Lung microvascular endothelial cell (primary cell): ENCODE data around the gene IRX6. TPM values are rescaled to one million over a fixed set of nuclear protein-coding genes. Genes with fewer than 3 reads are reported as not detected.

Experiments used
- DNase-seq, 2 donors: peaks; one replicate each; pipeline versions ENCODE4 v3.0.0 to v3.0.0-alpha.2; 2010; ENCODE audit warnings: low read depth in 2 of 2
- total RNA-seq: library from RNA; depleted of rRNA; stranded (reverse); fragments of >200 nt; gene quantifications from 2 replicates; pipeline ENCODE4 v1.2.1, GENCODE V29; 2014

Gene IRX6
- total RNA-seq, 1 donor from 2014 or later: not detected

DNA sequence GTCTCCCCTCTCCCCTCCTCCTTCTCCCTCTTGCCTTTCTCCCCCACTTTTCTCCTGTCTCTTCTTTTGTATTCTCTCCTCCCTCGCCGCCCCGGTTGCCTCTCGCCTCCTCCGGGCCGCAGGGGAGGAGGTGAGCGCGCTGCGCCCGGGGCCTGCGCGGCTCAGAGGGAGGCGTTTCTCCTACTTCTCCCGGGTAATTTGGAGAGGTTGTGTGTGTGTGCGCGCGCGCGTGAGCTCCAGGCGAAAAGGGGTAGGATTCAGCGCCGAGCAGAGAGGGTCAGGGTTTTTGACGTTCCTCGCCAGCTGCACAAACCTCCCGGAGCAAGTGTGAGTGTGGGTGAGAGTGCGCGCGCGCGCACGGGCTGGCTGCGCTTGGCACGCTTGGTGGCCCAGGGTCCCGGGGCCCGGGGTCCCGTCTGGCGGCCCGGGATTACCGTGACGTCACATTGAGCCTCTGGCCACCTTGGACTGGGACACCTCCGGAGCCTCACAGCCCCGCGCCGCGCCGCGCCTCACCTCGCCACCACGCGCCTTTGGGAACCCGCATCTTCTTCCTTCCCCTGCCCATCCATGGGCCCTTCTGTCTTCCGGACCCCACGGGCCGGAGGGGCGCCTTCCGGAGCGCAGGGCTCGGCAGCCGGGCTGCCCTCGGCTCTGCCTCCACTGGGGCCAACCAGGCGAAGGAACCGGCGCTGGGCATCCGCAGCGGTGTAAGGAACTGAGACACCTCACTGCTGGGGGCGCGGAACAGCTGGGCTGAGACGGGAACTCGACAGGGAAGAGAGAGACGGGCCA, 479 bp downstream of the IRX6 start:
- no peak for DNase-seq

DNA sequence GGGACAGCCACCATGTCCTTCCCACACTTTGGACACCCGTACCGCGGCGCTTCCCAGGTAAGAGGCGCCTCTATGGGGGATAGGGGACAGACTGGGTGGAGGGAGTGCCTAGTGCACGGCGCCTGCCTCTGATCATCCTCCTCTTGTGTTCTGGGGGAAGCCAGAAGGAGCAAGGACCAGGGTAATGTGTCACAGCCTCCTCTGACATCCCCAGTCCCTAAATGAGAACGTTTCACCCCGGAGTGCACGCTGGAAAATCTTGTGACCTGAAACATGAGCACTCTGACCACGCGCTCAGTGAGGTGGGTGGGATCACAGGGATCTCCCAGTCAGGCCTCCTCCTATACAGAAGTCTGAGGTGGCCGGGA, 1.1 kb downstream of the IRX6 start:
- no peak for DNase-seq

DNA sequence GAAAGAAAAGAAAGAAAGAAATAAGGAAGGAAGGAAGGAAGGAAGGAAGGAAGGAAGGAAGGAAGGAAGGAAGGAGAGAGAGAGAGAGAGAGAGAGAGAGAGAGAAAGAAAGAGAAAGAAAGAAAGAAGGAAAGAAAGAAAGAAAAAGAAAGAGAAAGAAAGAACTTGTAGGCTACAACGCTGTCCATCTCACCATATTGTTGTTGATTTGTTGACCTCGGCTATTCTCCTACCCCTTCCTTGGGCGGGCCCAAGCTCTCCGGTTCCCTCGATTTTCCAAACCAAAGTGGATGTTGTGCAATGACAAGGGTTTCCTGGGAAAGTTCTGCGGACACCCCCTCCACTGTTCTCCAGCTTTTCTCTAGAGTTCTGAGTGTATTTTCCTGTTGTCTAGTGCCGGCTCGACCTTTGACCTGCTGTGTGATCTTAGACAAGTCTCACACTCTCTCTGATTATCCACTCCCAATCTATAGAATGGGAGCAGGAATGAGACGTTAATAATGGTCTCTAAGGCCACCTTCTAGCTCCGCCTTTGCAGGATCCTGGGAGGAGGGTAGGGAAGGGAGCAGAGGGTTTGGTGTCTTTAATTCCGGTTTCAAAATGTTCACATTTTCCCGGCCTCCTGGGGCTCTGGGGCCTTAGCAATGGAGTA, 1.6 kb downstream of the IRX6 start:
- no peak for DNase-seq

DNA sequence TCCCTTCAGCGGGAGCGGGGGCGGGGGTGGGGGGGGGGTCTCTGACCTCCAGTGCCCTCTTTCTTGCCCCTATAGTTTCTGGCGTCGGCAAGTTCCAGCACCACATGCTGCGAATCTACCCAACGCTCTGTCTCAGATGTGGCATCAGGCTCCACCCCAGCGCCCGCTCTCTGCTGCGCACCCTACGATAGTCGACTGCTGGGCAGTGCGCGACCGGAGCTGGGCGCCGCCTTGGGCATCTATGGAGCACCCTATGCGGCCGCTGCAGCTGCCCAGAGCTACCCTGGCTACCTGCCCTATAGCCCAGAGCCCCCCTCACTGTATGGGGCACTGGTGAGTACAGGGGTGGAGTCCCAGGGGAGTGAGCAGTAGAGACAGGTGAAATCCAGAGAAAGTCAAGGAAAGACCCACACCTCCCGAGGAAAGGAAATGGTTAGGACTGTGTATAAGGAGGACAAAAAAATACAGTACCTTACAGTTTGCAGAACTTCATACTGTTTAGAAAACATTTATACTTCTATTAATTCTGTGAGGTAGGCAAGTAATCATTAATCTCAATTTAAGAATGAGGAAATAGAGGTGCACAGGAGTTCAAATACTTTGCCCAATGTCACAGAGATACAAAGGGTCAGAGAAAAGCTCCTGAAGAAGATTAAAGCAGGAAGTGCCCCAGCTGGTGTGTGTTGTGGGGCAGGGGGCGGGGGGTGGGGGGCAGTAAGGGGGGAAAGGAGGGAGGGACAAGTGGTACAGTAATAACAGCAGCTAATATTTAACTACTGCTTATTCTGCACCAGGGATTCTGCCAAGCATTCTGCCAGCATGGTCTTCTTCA, 2.5 kb downstream of the IRX6 start:
- no peak for DNase-seq

DNA sequence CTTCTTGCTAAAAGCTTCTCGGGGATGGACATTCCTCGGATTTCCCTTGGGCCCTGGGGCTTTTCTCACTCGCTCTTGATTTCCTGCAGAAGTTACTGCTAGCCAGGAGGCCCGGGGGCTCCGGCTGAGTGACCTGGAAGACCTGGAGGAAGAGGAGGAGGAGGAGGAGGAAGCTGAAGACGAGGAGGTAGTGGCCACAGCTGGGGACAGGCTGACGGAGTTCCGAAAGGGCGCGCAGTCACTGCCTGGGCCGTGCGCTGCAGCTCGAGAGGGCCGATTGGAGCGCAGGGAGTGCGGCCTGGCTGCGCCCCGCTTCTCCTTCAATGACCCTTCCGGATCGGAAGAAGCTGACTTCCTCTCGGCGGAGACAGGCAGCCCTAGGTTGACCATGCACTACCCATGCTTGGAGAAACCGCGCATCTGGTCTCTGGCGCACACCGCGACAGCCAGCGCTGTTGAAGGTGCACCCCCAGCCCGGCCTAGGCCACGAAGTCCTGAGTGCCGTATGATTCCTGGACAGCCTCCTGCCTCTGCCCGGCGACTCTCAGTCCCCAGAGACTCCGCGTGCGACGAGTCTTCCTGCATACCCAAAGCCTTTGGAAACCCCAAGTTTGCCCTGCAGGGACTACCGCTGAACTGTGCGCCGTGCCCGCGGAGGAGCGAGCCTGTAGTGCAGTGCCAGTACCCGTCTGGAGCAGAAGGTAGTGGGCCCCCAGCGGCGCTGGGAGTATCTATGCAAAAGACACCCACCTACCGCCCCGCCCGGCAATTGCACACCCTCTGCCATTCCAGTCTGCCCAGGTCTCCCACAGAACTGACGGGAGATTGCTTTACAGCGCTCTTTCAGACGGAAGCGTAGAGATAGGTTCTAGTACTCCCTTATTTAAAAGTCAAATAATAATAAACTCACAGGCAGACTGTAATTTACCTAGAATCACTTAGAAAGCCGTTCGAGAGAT, 4.9 kb downstream of the IRX6 start:
- DNase-seq: no peak

DNA sequence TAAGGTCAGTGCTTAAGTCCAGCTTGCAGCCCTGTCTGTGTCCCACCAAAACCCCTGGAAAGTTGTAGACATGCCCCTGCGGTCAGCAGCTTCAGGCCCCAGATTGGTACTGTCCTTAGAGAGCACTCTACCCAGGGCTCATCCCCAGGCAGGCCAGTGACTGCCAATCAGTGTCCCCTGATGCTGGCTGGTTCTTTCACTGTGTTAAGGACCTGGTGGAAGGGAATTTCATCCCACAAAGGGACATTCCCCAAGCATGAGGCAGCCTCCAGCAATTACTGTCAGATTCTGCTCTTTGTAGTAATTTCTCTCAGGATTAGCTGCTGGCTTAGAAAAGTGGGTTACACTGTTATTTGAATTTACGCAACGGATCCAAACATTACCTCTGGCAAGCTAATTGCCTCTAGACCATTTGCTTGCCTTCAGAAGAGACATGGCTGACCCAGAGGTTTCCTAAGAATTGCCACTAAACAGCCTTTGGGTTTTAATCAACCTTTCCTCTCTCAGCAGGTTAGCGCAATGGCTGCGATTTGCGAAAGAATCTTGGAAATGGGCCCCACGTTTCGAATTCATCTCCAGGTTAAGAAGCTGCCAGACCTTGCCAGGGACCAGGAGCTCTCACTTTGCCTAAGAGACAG, 5.9 kb downstream of the IRX6 start:
- DNase-seq: no peak

DNA sequence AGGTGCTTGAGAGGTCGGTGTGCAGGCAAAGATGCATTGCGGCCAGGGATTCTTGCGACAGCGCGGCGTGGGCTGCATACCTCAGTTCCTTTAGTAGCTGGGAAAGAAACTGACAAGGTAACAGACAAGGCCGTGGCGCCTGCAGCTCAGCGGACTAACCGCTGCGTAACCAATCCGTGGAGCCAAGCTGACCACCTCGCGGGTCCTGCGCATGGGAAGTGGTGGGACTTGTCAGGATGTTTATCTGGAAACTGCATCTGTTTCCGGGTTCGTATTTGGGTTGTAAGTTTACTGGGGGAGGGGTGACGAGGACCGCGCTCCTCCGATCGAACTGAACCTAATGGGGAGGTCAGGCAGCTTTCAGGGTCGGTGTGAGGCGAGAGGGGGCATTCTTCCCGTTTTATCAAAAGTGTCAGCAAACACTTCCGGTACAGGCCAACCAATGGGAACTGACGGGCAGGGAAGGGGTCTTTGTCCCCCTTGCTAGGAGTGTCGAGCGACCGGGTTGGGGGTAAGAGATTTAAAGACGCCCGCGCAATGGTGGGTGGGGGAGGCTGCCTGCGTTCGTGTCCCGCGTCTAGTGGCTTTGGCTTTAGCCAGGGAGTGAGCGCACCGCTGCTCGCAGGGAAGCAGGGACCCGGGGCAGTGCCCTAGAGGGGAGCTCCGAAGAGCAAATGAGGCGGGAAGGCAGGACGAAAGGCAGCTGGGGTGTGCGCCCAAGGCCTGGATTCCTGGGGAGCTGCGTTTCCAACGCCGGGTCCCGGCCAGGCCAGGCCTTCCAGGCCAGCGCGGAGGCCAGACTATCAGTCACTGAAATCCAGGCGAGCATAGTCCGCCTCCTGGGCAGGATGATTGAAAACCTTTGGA, 7.0 kb downstream of the IRX6 start:
- DNase-seq: no peak

DNA sequence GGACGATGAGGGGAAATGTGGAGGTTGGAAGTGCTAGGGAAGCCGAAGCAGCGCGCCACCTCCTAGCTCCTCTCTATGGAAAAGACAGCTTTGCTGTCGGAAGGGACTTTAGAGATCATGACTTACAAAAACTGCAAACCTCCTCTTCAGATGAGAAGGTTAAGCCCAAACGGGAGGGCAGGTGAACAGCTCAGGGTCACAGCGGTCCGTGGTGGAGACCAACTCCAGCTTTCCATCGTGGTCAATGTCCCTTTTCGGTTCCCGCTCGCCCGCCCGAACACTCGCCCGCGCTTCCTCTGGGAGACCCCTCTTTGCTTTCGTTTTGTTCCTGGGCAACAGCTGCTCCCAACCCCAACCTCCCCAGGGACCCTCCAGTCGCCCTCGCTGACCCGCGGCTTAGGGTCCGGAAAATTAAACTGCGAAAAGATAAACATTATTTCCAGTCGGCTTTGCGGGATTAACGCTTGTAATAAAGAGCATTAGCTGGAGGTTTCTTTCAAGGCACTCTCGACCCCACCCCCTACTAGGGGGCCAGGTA, 7.7 kb downstream of the IRX6 start:
- DNase-seq: no peak

DNA sequence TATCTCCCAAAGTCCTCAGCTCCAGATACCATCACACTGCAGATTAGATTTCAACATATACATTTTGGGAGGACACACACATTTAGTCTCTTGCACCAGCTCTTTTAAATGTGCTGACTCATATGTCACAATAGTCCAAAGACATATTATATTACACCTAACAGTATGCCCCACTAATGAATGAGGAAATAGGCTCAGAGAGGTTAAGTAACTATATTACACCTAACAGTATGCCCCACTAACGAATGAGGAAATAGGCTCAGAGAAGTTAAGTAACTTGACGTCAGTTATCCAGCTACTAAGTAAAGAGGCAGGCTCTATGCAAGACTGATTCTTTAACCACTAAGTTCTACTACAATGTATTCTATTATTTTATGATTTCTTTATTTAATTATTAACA, 9.7 kb downstream of the IRX6 start:
- no peak for DNase-seq

DNA sequence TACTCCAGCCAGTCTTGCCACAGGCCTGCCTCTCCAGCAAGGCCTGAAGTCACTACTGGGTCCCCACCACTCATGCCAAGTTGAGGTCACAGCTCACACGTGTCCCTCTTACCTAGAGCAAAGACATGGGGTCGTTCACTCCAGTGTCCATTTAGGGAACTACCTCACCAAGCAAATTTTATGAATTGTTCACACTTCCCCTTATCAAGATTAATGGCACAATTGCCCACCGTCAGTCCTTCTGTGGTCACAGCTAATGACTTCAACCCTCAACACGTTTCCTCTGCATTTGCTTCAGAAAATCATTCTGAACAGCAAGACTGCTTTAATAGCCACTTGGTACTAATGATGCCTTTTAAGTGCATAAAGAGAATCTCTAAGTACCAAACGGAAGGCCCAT, 14.6 kb downstream of the IRX6 start:
- DNase-seq: no peak

DNA sequence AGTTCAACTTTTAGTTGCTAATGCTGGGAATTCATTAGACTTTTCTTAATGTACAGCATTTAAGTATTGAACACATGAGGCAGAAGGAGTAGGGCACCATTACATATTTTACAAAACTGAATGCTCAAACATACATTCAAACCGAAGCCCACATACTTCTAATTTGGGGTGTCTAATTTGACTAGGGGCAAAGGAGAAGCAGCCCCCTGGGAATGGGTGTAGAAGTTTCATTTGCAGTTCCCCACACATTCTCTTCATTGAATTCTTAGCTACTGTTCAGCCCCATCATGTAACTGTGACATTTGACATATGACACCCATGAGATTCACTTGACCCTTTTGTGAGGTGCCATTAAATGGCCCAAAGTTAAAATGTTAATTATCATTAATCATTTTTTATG, 16.4 kb downstream of the IRX6 start:
- no peak for DNase-seq

DNA sequence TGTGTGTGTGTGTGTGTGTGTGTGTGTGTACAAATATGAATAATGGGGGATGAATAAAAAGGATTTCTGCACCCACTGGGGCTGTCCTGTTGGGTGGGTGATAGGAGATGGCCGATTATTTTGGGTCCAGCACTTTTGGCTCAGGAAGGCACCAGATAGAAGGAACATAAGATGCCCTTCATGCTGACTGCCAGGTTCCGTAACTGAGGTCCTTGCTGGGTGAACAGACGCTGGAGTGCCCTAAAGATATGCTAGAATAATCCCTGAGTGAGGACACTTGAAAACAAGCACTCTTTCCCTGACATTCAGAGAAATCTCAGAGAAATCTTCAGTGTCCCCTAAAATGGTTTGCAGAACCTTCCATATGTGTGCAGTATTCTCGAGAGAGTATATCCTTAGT, 17.7 kb downstream of the IRX6 start:
- DNase-seq: no peak

DNA sequence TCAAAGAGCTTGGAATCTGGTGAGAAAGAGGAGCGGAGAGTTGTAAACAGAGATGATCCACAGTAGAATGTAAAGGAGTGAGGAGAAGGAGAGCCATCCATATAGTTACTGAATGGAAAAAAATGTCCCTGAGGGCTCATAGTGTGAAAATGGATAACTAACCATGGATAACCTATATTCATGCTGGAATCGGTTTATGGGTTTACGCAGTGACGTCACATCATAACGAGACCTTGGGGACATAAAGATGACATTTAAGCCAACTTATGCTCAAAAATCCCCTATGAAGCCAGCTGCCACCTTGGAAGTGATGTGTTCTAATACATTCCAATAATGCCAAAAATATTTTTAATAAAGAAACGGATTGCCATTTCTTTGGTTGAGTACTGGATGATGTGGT, 22.5 kb downstream of the IRX6 start:
- no peak for DNase-seq

DNA sequence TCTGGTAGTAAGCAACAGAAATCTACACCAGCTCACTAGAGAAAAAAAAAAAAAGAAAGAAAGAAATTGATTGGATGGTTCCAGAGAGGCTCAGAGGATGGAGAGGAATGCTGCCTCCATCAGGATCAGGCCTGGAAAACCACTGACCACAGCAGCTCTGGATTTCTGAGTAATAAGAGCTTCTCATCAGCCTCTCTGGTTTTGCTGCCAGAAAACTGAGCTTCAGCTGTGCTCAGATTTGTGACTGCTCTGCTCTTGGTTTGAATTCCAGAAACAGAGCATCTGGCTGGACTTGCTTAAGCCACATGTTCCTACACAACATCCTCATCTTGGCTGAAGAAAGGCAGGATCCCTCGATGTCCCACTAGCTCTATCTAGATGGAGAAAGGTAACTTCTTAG, 25.9 kb downstream of the IRX6 start:
- no peak for DNase-seq

DNA sequence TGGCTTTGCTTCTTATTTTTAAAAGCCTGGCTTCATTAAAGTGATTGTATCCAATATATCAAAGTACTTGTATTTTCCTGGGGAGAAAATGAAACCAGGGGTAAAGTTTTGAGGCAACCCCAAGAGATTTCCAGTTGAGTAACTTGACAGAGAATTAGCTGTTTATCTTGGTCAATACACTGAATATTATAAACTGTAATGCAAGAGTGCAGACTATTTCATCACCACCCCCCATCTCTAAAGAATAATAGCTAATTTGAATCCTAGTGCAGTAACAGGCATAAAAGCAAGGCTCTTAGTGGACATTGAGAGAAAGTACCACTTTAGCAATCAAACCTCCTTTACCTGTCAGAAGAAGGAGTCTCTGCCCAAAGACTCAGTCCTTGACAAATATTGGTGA, 27.0 kb downstream of the IRX6 start:
- DNase-seq: no peak

DNA sequence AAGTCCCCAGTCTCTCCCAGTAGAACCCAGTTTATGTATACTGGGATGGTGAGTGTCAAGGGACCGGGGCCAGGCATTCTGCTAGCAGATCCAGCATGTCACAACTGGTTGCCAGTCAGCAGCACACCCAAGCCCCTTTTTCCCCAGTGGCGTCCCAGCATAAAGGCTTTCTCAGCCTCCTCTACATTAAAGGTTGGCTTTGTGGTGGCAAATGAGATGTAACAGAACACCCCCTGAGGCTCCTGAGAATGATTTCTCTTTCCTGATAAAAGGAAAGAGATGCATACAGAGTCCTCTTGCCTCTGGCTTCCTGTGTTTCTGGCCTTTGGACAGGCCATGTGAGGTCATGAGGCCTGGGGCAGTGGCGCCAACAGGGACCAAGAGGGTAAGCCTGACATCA, 27.9 kb downstream of the IRX6 start:
- no peak for DNase-seq

DNA sequence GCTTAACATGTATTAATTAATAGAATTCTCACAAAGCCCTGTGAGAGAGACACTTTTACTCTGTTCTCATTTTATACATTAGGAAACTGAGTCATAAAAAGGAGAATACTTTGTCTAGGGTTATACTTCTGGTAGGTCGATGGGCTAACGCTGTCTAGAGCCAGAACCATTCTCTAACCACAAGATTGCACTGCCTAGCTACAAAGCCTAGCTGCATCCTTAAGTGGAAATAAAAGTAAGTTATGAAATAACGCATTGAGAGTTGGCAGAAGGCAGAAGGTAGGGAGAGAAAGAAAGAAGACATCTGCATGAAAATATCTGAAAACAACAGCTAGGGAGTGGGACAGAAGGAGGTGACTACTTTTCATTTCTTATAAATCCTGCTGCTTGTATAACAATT, 33.2 kb downstream of the IRX6 start:
- no peak for DNase-seq

DNA sequence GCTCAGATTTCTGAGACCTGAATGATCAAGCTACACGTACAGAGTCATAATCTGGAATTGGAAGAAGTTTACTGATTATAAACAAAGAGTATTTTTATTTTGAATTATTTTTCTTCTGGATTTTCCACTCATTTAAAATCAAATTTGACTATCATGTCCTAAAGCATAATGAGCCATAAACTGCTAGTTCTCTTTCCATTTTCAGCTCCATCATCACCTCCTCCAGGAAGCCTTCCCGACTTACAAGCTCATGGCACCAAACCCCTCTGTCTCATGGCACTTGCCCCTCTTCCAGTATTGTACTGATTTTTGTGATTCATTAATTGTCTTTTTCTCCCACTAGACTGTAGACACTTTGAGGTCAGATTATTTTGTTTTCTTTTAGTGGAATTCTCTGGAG, 35.9 kb downstream of the IRX6 start:
- no peak for DNase-seq

DNA sequence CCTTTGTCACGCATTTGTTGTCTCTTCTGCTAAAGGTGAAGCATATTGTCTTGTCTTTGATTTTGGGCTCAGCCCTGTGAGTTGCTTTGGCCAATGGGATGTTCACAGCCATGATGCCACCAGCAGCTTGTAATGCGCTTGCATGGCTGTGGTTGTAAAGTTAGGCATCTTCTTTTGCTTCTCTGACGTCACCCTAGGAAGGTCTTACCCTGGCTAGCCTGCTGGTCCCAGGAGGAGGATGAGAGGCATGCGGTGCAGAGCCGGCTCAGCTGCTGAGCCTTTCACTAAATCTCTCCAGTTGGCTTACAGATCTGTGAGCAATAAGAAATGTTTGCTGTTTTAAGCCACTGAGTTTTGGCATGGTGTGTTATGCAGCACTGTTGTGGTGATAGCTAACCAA, 40.8 kb downstream of the IRX6 start:
- DNase-seq: no peak
